K562 (cell line): Measurements from ENCODE around the gene ZBTB7A. TPM values are rescaled to one million over a fixed set of nuclear protein-coding genes. Genes with fewer than 3 reads are reported as not detected.
A peak's percentile ranks its signal among the peaks of the same experiment; 100 is the strongest.

Source experiments
- ATAC-seq: fragments of 200-7000 bp; cut with Tn5 transposase; 3 replicates; pipeline ENCODE4 v1.9.1; 2020; ENCODE audit warnings: moderate library complexity
- BruUV-seq: library from RNA; stranded (reverse); fragments of 400-500 nt; replicated peaks from 2 replicates; lab custom pipeline; 2021; lab: Mats Ljungman, UMichigan
- CTCF ChIA-PET: fragments of 300-600 bp; formaldehyde crosslinking; extraction: SDS; loops from one replicate; lab custom pipeline; 2021; ENCODE audit warnings: low intra/inter-chr PET ratio; lab: Yijun Ruan, JAX
- POLR2A ChIA-PET: fragments of 300-600, 350-650 bp; sonication (Branson Sonifier 250); formaldehyde crosslinking; extraction: SDS; loops from one replicate; lab custom pipeline; 2021; ENCODE audit warnings: antibody characterized with exemption, inconsistent platforms; lab: Yijun Ruan, JAX
- DNase-seq, 4 experiments: peaks; one replicate each; pipeline versions ENCODE4 v3.0.0 to v3.0.0-alpha.2; 2011 to 2018; ENCODE audit warnings: low spot score in 3 of 4, mixed read lengths in 3 of 4; ENCODE audit errors: extremely low read depth in 1 of 4
- FAIRE-seq: peaks from 2 replicates; lab custom pipeline; 2011; peaks lifted over from hg19 to GRCh38; lab: Jason Lieb, UNC
- H2AFZ ChIP-seq: 2 replicates; pipeline ENCODE4 v1.6.0; 2011; ENCODE audit warnings: low read depth, low read length, control low read depth, inconsistent platforms
- H3K27ac ChIP-seq: fragments of 200-600 bp; 3 replicates; pipeline ENCODE4 v1.8.0; 2011; ENCODE audit warnings: low read depth, mild to moderate bottlenecking, control low read depth, inconsistent platforms, low read length, moderate library complexity, mixed read lengths; ENCODE audit errors: extremely low read depth
- H3K27me3 ChIP-seq, 2 experiments: fragments of 300-600 bp in 1 of 2; 2 replicates in 1 of 2; 3 replicates in 1 of 2; pipeline versions ENCODE4 v1.6.0 to v1.8.0; 2011; ENCODE audit warnings: inconsistent platforms in 2 of 2, low read length in 2 of 2, mild to moderate bottlenecking in 1 of 2, mixed read lengths in 1 of 2, moderate library complexity in 1 of 2; ENCODE audit not compliant: control insufficient read depth in 2 of 2, insufficient read depth in 2 of 2
- H3K36me3 ChIP-seq: fragments of 300-600 bp; 3 replicates; pipeline ENCODE4 v1.8.0; 2011; ENCODE audit warnings: mild to moderate bottlenecking, low read length, inconsistent platforms; ENCODE audit not compliant: control insufficient read depth, insufficient read depth
- H3K4me1 ChIP-seq, 2 experiments: fragments of 200-600 bp in 1 of 2; replicated peaks in 1 of 2; 2 replicates in 1 of 2; 3 replicates in 1 of 2; pipeline versions ENCODE4 v1.5.1 to v1.8.0; 2011; ENCODE audit warnings: inconsistent platforms in 2 of 2, low read length in 2 of 2, mild to moderate bottlenecking in 1 of 2, mixed read lengths in 1 of 2, moderate library complexity in 1 of 2; ENCODE audit not compliant: control insufficient read depth in 2 of 2, insufficient read depth in 2 of 2
- H3K4me2 ChIP-seq: 2 replicates; pipeline ENCODE4 v1.6.1; 2011; ENCODE audit warnings: low read length, control low read depth, inconsistent platforms, mixed read lengths; ENCODE audit not compliant: insufficient read depth
- H3K4me3 ChIP-seq: fragments of 200-600 bp; sonication (generic), shearing (Covaris generic); 2 replicates; pipeline ENCODE4 v1.5.1; 2016; ENCODE audit warnings: control low read depth, inconsistent platforms
- H3K79me2 ChIP-seq: fragments of 200-600 bp; 3 replicates; pipeline ENCODE4 v1.8.0; 2011; ENCODE audit warnings: low read length, inconsistent platforms; ENCODE audit not compliant: control insufficient read depth, insufficient read depth
- H3K9ac ChIP-seq, 2 experiments: 2 replicates each; pipeline versions ENCODE4 v1.6.0 to v1.6.1; 2011; ENCODE audit warnings: low read depth in 2 of 2, low read length in 2 of 2, control low read depth in 1 of 2, inconsistent platforms in 1 of 2, mild to moderate bottlenecking in 1 of 2, mixed read lengths in 1 of 2; ENCODE audit not compliant: insufficient read depth in 1 of 2
- H3K9me1 ChIP-seq: one replicate; pipeline ENCODE4 v1.6.0; 2011; ENCODE audit warnings: inconsistent platforms, mild to moderate bottlenecking, low read length, moderate library complexity; ENCODE audit not compliant: control insufficient read depth, insufficient read depth
- H3K9me3 ChIP-seq: replicated peaks from 2 replicates; pipeline ENCODE4 v1.5.1; 2011; ENCODE audit warnings: low read depth, low read length, inconsistent platforms; ENCODE audit not compliant: control insufficient read depth, insufficient read depth
- H4K20me1 ChIP-seq: replicated peaks from 2 replicates; pipeline ENCODE4 v1.6.1; 2011; ENCODE audit warnings: low read length, inconsistent platforms, mixed read lengths; ENCODE audit not compliant: control insufficient read depth, insufficient read depth
- CBX1 ChIP-seq: sonication (generic); IDR thresholded peaks from 2 replicates; pipeline ENCODE4 v1.6.1; 2016; ENCODE audit warnings: antibody characterized with exemption, low read depth, mild to moderate bottlenecking
- PCBP1 ChIP-seq: fragments of 200-400 bp; formaldehyde crosslinking; IDR thresholded peaks from 2 replicates; pipeline ENCODE4 v1.6.1; 2018; ENCODE audit warnings: mild to moderate bottlenecking, low read depth, low read length; ENCODE audit not compliant: poor library complexity, severe bottlenecking
- POLR2A ChIP-seq: fragments of 450-650 bp; conservative IDR thresholded peaks from 2 replicates; pipeline ENCODE4 v1.6.1; 2016
- POLR2G ChIP-seq: fragments of 200-400 bp; formaldehyde crosslinking; IDR thresholded peaks from 2 replicates; pipeline ENCODE4 v1.6.1; 2017; ENCODE audit warnings: low read depth, mild to moderate bottlenecking, antibody characterized with exemption, low read length, moderate library complexity
- RBFOX2 ChIP-seq: fragments of 200-400 bp; formaldehyde crosslinking; IDR thresholded peaks from 2 replicates; pipeline ENCODE4 v1.6.1; 2017; ENCODE audit warnings: low read depth, mild to moderate bottlenecking, low read length, moderate library complexity
- RBM22 ChIP-seq: fragments of 200-400 bp; formaldehyde crosslinking; IDR thresholded peaks from 2 replicates; pipeline ENCODE4 v1.6.1; 2018; ENCODE audit warnings: low read length, low read depth; ENCODE audit not compliant: poor library complexity, severe bottlenecking
- SAFB ChIP-seq: fragments of 200-400 bp; formaldehyde crosslinking; IDR thresholded peaks from 2 replicates; pipeline ENCODE4 v1.6.1; 2017; ENCODE audit warnings: low read depth, low read length, borderline replicate concordance
- TBL1XR1 ChIP-seq, 2 experiments: IDR thresholded peaks; 2 replicates each; pipeline ENCODE4 v1.6.1; 2012; ENCODE audit warnings: improper control_type of control experiment in 2 of 2, low read length in 2 of 2, mild to moderate bottlenecking in 1 of 2
- ZNF124 ChIP-seq: sonication (generic); formaldehyde crosslinking; IDR thresholded peaks from 2 replicates; pipeline ENCODE4 v1.8.1; 2022; ENCODE audit warnings: missing genetic modification reagents
- ZNF23 ChIP-seq: fragments of 250-450 bp; sonication (Bioruptor Pico); IDR thresholded peaks from 2 replicates; pipeline ENCODE4 v1.4.0; 2020; ENCODE audit warnings: mild to moderate bottlenecking
- ZNF274 ChIP-seq: IDR thresholded peaks from 2 replicates; pipeline ENCODE4 v1.6.1; 2011; ENCODE audit warnings: low read depth, mild to moderate bottlenecking, low read length, moderate library complexity, borderline replicate concordance
- WGBS: fragments of 100-300 bp; shearing (Covaris generic); methylation state at CpG from one replicate; pipeline ENCODE4 v1.1.6; 2016; ENCODE audit warnings: low coverage, mixed read lengths; ENCODE audit not compliant: insufficient coverage; ENCODE audit errors: missing lambda C conversion rate; 5-methylcytosine and 5-hydroxymethylcytosine counted together
- in situ Hi-C: fragments of 300-500 bp; cut with MboI; formaldehyde crosslinking; loops from 4 replicates; pipeline ENCODE4 v1.15.0; 2018; ENCODE audit warnings: inconsistent platforms, mixed read lengths
- intact Hi-C: fragments of 100-400 bp; cut with micrococcal nuclease; formaldehyde crosslinking; loops from 2 replicates; pipeline ENCODE4 v1.14.2; 2022
- polyA plus RNA-seq, 8 experiments: library from polyadenylated mRNA; depleted of rRNA in 4 of 8; stranded (reverse) in 5 of 8; unstranded in 3 of 8; fragments of >200 nt; fragmentation: Nextera tagmentation in 2 of 8; fragmentation: Illumina TruSeq in 1 of 8; extraction: Ambion mirVana in 2 of 8; extraction: Trizol in 1 of 8; gene quantifications; 2 replicates each; pipeline versions ENCODE4 v1.2.1 to v1.2.3, GENCODE V29; 2011 to 2014; ENCODE audit warnings: inconsistent platforms in 1 of 8, missing spikeins in 1 of 8
- total RNA-seq, 7 experiments: library from RNA; depleted of rRNA in 6 of 7; stranded (reverse); fragments of >200 nt in 6 of 7; fragmentation: Illumina TruSeq in 2 of 7; extraction: Trizol in 2 of 7; gene quantifications; 2 replicates each; pipeline versions ENCODE4 v1.2.1 to v1.2.3, GENCODE V29; 2011 to 2021; ENCODE audit warnings: low replicate concordance in 1 of 7
- TF ChIP-seq, protein P1 (sequence below): sonication (generic); formaldehyde crosslinking; IDR thresholded peaks from 2 replicates; pipeline ENCODE4 v1.8.1; 2023; ENCODE audit warnings: mild to moderate bottlenecking, missing genetic modification reagents

ZBTB7A gene
- total and polyA plus RNA-seq, 9 of the 15 experiments (the other 6 are each of a cell fraction or from before 2014, with no cell fraction given) = 0.11 to 34.0 (median 4.6) TPM

GRCh38 chr19:4061178-4061682 lies 5.5 kb downstream of the ZBTB7A start:
- Histone ChIP-seq H3K9me3 (no peaks in the 10 kb centered on the region), H3K36me3 (peaks cover 70% of the 10 kb centered on the region; the same call in 2 of the 3 replicates), H3K79me2 (peaks cover 91% of the 10 kb centered on the region), H2AFZ (no peak overlapping the region), H4K20me1 (peaks cover 62% of the 10 kb centered on the region), H3K9me1 (peaks cover 20% of the 10 kb centered on the region), H3K27ac (peak overlapping the region; percentile 88; the same call in 2 of the 3 replicates), H3K4me1 (peaks cover 36 to 77% of the 10 kb centered on the region in 2 experiments; a peak in 4 of 5 replicates)
- no peak for FAIRE-seq
- intact Hi-C loops = loop anchor here (10.0 kb wide), 1 partner anchor 124 kb away; the partner anchor contains the start of genes ANKRD24 and SIRT6
- BruUV-seq = no TSS peak
- TF ChIP-seq POLR2G = peak; percentile 37; the same call in 1 of the 2 replicates
- no peak for TF ChIP-seq ZNF124 (CRISPR knock-in tag)
- TF ChIP-seq SAFB = 0 out of 2 replicates have a peak, but pooled peaks have one; percentile 23
- 0 out of 2 replicates have a peak, but pooled peaks have one; percentile 18 for TF ChIP-seq POLR2A
- TF ChIP-seq, protein P1, sequence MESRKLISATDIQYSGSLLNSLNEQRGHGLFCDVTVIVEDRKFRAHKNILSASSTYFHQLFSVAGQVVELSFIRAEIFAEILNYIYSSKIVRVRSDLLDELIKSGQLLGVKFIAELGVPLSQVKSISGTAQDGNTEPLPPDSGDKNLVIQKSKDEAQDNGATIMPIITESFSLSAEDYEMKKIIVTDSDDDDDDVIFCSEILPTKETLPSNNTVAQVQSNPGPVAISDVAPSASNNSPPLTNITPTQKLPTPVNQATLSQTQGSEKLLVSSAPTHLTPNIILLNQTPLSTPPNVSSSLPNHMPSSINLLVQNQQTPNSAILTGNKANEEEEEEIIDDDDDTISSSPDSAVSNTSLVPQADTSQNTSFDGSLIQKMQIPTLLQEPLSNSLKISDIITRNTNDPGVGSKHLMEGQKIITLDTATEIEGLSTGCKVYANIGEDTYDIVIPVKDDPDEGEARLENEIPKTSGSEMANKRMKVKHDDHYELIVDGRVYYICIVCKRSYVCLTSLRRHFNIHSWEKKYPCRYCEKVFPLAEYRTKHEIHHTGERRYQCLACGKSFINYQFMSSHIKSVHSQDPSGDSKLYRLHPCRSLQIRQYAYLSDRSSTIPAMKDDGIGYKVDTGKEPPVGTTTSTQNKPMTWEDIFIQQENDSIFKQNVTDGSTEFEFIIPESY (CRISPR knock-in tag) = peak; percentile 84
- no peak for TF ChIP-seq TBL1XR1 (IDR thresholded peaks at IDR 0.05; ENCODE audit: low read length in 2 of 2)
- 0 out of 2 replicates have a peak, but pooled peaks have one; percentile 12 for TF ChIP-seq CBX1
- peak; percentile 56 for TF ChIP-seq RBFOX2
- peak; percentile 76 for TF ChIP-seq RBM22
- TF ChIP-seq PCBP1 = peak; percentile 27
- no peak for TF ChIP-seq ZNF274
- TF ChIP-seq ZNF23 (CRISPR knock-in tag) = no peak
- TF ChIP-seq, all 486 proteins: peak for 8
- Histone ChIP-seq H3K27me3 (no peaks in the 10 kb centered on the region), H3K4me3 (no peak overlapping the region), H3K9ac (peak overlapping the region; percentile 30 to 95; a peak in 3 of 4 replicates), H3K4me2 (peak overlapping the region; percentile 66)
- ATAC-seq = no peak
- WGBS = 73% methylated on average over 15 of the region's 23 CpGs
- CTCF ChIA-PET = interaction anchor here (0.6 kb wide), 1 partner anchor 142 kb away, joined by 3 read pairs; no protein-coding TSS in a partner anchor
- DNase-seq = peak in 1 of 4 experiments; percentile 22
- in situ Hi-C loops = no loop called here
- POLR2A ChIA-PET = no interaction called here
